PC-3 (cell line): ENCODE results near the gene TFEB. TPM values are rescaled to one million over a fixed set of nuclear protein-coding genes. Genes with fewer than 3 reads are reported as not detected.

ENCODE experiments used
- ATAC-seq: fragments of 200-7000 bp; cut with Tn5 transposase; 2 replicates; pipeline ENCODE4 v1.9.1; 2020; ENCODE audit warnings: mild to moderate bottlenecking, moderate library complexity
- BruUV-seq: library from RNA; stranded (reverse); fragments of 400-500 nt; replicated peaks from 2 replicates; lab custom pipeline; 2021; lab: Mats Ljungman, UMichigan
- CTCF ChIA-PET: fragments of 300-600 bp; sonication (Branson Sonifier 250); formaldehyde crosslinking; loops from one replicate; lab custom pipeline; 2022; ENCODE audit warnings: antibody characterized with exemption; lab: Charles Lee
- POLR2A ChIA-PET: fragments of 300-600 bp; sonication (Branson Sonifier 250); formaldehyde crosslinking; loops from one replicate; lab custom pipeline; 2022; ENCODE audit warnings: antibody characterized with exemption; ENCODE audit not compliant: unreplicated experiment; lab: Charles Lee
- DNase-seq: peaks from one replicate; pipeline ENCODE4 v3.0.0-alpha.2; 2015
- H2AFZ ChIP-seq: fragments of 300-600 bp; sonication (generic); 2 replicates; pipeline ENCODE4 v1.6.0; 2016; ENCODE audit warnings: antibody characterized with exemption, low read length
- H3F3A ChIP-seq: fragments of 300-600 bp; sonication (generic); one replicate; pipeline ENCODE4 v1.6.0; 2017; ENCODE audit warnings: antibody characterized with exemption, low read length, control low read depth, mild to moderate bottlenecking; ENCODE audit not compliant: unreplicated experiment
- H3K27ac ChIP-seq: fragments of 300-600 bp; sonication (generic); 2 replicates; pipeline ENCODE4 v1.5.1; 2016; ENCODE audit warnings: mild to moderate bottlenecking, low read length
- H3K27me3 ChIP-seq: fragments of 300-600 bp; sonication (generic); 2 replicates; pipeline ENCODE4 v1.6.1; 2016; ENCODE audit warnings: low read length, mixed read lengths
- H3K36me3 ChIP-seq: fragments of 300-600 bp; sonication (generic); 2 replicates; pipeline ENCODE4 v1.6.1; 2016; ENCODE audit warnings: low read depth, mixed run types, low read length, mixed read lengths
- H3K4me1 ChIP-seq: fragments of 300-600 bp; sonication (generic); 2 replicates; pipeline ENCODE4 v1.5.1; 2016; ENCODE audit warnings: low read length; ENCODE audit not compliant: insufficient read depth
- H3K4me2 ChIP-seq: fragments of 300-600 bp; sonication (generic); 2 replicates; pipeline ENCODE4 v1.6.0; 2016; ENCODE audit warnings: low read length
- H3K4me3 ChIP-seq: fragments of 300-600 bp; sonication (generic); 2 replicates; pipeline ENCODE4 v1.5.1; 2016; ENCODE audit warnings: mild to moderate bottlenecking, low read length, mixed read lengths
- H3K79me2 ChIP-seq: fragments of 300-600 bp; sonication (generic); 2 replicates; pipeline ENCODE4 v1.6.1; 2017; ENCODE audit warnings: low read length, mixed read lengths
- H3K9ac ChIP-seq: fragments of 300-600 bp; sonication (generic); 2 replicates; pipeline ENCODE4 v1.6.0; 2016; ENCODE audit warnings: mild to moderate bottlenecking, low read length
- H3K9me2 ChIP-seq: fragments of 300-600 bp; sonication (generic); replicated peaks from 2 replicates; pipeline ENCODE4 v1.6.1; 2016; ENCODE audit warnings: mixed run types, low read length, mixed read lengths
- H3K9me3 ChIP-seq: fragments of 300-600 bp; sonication (generic); 2 replicates; pipeline ENCODE4 v1.6.1; 2016; ENCODE audit warnings: low read length, mixed read lengths
- H4K20me1 ChIP-seq: fragments of 300-600 bp; sonication (generic); 2 replicates; pipeline ENCODE4 v1.6.1; 2016; ENCODE audit warnings: low read length, mixed read lengths
- EZH2 ChIP-seq: fragments of 300-600 bp; sonication (generic); IDR thresholded peaks from one replicate; pipeline ENCODE4 v1.6.1; 2017; ENCODE audit warnings: antibody characterized with exemption, mild to moderate bottlenecking, low read length; ENCODE audit not compliant: unreplicated experiment
- EZH2phosphoT487 ChIP-seq: fragments of 300-600 bp; sonication (generic); IDR thresholded peaks from 2 replicates; pipeline ENCODE4 v1.6.1; 2018; ENCODE audit warnings: mild to moderate bottlenecking, antibody characterized with exemption, low read length, borderline replicate concordance
- intact Hi-C: fragments of 100-400 bp; cut with micrococcal nuclease; formaldehyde crosslinking; loops from 2 replicates; pipeline ENCODE4 v1.9.0; 2023
- total RNA-seq: library from RNA; depleted of rRNA; stranded (reverse); fragments of >200 nt; gene quantifications from 2 replicates; pipeline ENCODE4 v1.2.3, GENCODE V29; 2014
- TF ChIP-seq, protein P1 (sequence below): fragments of 300-600 bp; sonication (generic); conservative IDR thresholded peaks from 2 replicates; pipeline ENCODE4 v1.5.1; 2017; ENCODE audit warnings: antibody characterized with exemption, low read depth, mild to moderate bottlenecking, low read length

The TFEB gene
- total RNA-seq, 1 experiment from 2014 or later, result 4.2 TPM

DNA sequence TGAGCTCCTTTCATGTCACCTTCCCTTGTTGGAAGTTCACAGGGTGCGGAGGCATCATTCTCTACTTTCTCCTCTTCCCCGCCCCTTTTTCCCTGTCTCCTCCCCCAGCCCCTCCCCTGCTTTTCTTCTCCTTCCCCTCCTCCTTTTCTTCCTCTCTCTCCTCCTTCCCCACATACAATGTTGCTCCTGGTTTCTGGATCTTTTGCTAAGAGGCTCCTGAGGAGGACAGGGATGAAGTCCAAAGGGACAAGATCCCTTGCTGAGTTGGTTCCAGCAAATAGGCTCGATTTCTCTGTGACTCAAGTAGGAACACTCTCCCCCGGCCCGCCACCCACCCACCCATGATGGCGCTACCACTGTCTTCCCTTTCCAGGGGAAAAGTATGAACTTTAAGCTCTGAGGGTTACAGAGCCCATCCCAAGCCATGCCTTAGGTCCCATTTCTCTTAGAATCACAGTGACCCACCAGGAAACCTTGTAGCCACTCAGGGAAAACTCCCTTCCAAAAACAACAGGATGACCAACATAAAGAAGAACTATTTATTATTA is 852 bp upstream of the TFEB start:
- ATAC-seq (no peak), DNase-seq (no peak)
- TF ChIP-seq EZH2phosphoT487 (no peak), EZH2 (no peak)
- TF ChIP-seq, protein P1, sequence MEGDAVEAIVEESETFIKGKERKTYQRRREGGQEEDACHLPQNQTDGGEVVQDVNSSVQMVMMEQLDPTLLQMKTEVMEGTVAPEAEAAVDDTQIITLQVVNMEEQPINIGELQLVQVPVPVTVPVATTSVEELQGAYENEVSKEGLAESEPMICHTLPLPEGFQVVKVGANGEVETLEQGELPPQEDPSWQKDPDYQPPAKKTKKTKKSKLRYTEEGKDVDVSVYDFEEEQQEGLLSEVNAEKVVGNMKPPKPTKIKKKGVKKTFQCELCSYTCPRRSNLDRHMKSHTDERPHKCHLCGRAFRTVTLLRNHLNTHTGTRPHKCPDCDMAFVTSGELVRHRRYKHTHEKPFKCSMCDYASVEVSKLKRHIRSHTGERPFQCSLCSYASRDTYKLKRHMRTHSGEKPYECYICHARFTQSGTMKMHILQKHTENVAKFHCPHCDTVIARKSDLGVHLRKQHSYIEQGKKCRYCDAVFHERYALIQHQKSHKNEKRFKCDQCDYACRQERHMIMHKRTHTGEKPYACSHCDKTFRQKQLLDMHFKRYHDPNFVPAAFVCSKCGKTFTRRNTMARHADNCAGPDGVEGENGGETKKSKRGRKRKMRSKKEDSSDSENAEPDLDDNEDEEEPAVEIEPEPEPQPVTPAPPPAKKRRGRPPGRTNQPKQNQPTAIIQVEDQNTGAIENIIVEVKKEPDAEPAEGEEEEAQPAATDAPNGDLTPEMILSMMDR, result no peak
- BruUV-seq, result no TSS peak
- H3K27me3 ChIP-seq, result no peaks in the 10 kb centered on the region
- no peaks in the 10 kb centered on the region for H3K79me2 ChIP-seq
- H3F3A ChIP-seq, result no peaks in the 10 kb centered on the region
- H3K4me2 ChIP-seq, result peak overlapping the region; percentile 58
- no peaks in the 10 kb centered on the region for H4K20me1 ChIP-seq
- ChIA-PET CTCF (interaction anchor here (0.5 to 0.6 kb wide), 2 partner anchors 42 to 271 kb away, joined by 3 to 5 read pairs; no protein-coding TSS in a partner anchor), POLR2A (no interaction called here)
- no peaks in the 10 kb centered on the region for H3K9me3 ChIP-seq
- peaks cover 17% of the 10 kb centered on the region for H3K4me1 ChIP-seq
- H3K27ac ChIP-seq, result no peak overlapping the region
- H3K36me3 ChIP-seq, result no peaks in the 10 kb centered on the region
- H2AFZ ChIP-seq, result peak overlapping the region; percentile 61
- no peak overlapping the region for H3K9ac ChIP-seq
- H3K9me2 ChIP-seq, result no peaks in the 10 kb centered on the region
- no peak overlapping the region; the same call in 1 of the 2 replicates for H3K4me3 ChIP-seq
- intact Hi-C loops, result no loop called here

DNA sequence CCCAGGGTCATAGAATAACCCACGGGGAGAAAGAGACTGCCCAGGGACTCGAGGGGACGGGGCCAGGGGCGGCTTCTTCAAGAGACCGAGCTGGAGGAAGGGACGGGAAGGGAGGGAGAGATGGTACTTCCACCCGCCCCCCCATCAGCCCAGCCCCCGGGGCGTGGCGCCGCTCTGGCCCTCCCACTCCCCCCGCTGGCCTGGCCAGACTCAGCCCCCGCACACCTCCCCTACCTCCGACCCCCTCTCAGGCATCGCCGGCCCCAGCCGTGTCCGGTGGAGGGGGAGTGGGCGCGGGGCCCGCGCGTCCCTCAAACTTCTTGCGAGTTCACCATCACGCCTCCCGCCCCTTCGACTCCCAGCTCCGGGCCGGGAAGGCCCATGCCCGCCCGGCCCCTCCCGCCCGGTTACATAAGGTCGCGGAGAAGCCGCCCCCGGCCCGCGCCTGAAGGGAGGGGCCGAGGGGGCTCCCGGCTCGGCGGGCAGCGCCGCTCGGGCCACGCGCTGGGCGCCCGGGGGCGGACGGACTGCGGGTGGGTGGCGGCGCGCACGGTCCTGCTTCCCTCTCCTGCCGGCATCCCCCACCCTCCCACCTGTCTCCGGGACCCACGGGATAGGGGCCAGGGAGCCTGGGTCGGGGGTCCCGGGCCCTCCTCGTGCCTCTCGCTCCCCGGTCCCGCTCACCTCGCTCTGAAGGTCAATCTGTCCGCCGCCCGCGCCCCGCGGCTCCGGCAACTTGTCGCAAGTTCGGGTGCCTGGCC is 562 bp downstream of the TFEB start:
- DNase-seq (peak; percentile 45), ATAC-seq (peak; percentile 33)
- Histone ChIP-seq H2AFZ (peak overlapping the region; percentile 85), H3K4me2 (peak overlapping the region; percentile 76), H3F3A (no peaks in the 10 kb centered on the region), H3K4me3 (peak overlapping the region; percentile 71), H3K27me3 (no peaks in the 10 kb centered on the region), H3K27ac (no peak overlapping the region), H4K20me1 (no peaks in the 10 kb centered on the region), H3K9me3 (no peaks in the 10 kb centered on the region), H3K9ac (no peak overlapping the region), H3K9me2 (no peaks in the 10 kb centered on the region), H3K79me2 (no peaks in the 10 kb centered on the region), H3K4me1 (peaks cover 11% of the 10 kb centered on the region; the same call in 1 of the 2 replicates), H3K36me3 (no peaks in the 10 kb centered on the region)
- CTCF ChIA-PET, result interaction anchor here (0.7 kb wide), 1 partner anchor 53 kb away, joined by 3 read pairs; the partner anchor contains the start of gene TOMM6
- intact Hi-C loops, result loop anchor here (1.0 to 2.0 kb wide), 2 partner anchors 41 to 52 kb away; partner anchors contain the start of gene TOMM6
- POLR2A ChIA-PET, result interaction anchor here (0.6 kb wide), 1 partner anchor 190 kb away, joined by 7 read pairs; no protein-coding TSS in a partner anchor
- TF ChIP-seq EZH2phosphoT487 (no peak), EZH2 (no peak)
- TF ChIP-seq, protein P1, result no peak
- no TSS peak for BruUV-seq
